ENCODE results near the gene DVL2. TPM values are rescaled to one million over a fixed set of nuclear protein-coding genes. Genes with fewer than 3 reads are reported as not detected.

The DVL2 gene
- total RNA-seq, 4 donors from 2014 or later: 53.2 to 78.1 (median 55.5) TPM

DNA sequence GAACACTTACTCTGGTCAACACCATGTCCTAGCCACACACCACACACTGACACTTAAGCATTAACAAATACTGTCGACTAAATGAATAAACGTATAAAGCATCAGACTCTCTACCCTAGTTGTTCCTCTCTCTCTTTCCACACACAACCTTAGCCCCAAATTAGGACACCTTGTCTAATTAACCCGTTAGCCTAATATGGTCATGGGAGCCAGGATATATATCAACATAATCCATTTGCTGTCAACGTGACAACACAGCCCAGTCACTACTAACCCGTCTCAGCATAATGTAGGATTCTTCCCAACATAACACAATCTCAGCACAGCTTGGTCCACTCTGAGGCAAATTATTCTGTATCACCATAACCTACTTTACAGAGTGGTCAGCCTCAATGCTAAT lies 2.2 kb downstream of the DVL2 start:
- peaks cover 63% of the 10 kb centered on the region for H3K4me1 ChIP-seq
- no peaks in the 10 kb centered on the region for H3K27me3 ChIP-seq
- no peaks in the 10 kb centered on the region for H3K9me3 ChIP-seq
- H3K36me3 ChIP-seq: peaks cover 23% of the 10 kb centered on the region
- TF ChIP-seq POLR2AphosphoS5 (IDR thresholded peaks at IDR 0.05): no peak
- TF ChIP-seq, protein P1, sequence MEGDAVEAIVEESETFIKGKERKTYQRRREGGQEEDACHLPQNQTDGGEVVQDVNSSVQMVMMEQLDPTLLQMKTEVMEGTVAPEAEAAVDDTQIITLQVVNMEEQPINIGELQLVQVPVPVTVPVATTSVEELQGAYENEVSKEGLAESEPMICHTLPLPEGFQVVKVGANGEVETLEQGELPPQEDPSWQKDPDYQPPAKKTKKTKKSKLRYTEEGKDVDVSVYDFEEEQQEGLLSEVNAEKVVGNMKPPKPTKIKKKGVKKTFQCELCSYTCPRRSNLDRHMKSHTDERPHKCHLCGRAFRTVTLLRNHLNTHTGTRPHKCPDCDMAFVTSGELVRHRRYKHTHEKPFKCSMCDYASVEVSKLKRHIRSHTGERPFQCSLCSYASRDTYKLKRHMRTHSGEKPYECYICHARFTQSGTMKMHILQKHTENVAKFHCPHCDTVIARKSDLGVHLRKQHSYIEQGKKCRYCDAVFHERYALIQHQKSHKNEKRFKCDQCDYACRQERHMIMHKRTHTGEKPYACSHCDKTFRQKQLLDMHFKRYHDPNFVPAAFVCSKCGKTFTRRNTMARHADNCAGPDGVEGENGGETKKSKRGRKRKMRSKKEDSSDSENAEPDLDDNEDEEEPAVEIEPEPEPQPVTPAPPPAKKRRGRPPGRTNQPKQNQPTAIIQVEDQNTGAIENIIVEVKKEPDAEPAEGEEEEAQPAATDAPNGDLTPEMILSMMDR (IDR thresholded peaks at IDR 0.05): no peak
- no peak for TF ChIP-seq POLR2A (IDR thresholded peaks at IDR 0.05)
- TF ChIP-seq EP300 (IDR thresholded peaks at IDR 0.05): no peak
- no peak overlapping the region for H3K27ac ChIP-seq
- DNase-seq (ENCODE audit: low spot score in 2 of 2): no peak
- WGBS: 79% methylated on average over 5 of the region's 5 CpGs
- H3K4me3 ChIP-seq: no peak overlapping the region

DNA sequence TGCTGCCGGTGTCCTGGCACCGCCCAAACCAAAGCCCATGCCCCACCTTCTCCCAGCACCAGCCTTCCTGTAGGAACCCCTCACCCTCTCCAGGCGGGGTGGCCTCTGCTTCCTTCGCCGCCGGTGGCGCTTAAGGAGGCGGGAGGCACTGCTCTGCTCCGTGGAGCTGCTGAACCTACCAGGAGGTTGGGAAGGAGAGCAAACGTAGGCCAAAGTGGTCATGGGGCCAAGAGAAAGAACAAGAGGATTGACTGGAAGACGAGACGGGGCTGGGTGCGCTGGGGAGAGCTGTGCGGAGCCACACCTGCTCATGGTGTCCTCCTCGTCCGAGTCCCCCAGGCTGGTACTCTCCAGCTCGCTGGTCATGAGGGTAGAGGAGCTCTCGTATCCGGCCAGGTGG lies 4.8 kb downstream of the DVL2 start:
- Histone ChIP-seq H3K27ac (no peak overlapping the region), H3K4me1 (peaks cover 38% of the 10 kb centered on the region), H3K36me3 (peaks cover 50% of the 10 kb centered on the region), H3K4me3 (no peak overlapping the region), H3K27me3 (no peaks in the 10 kb centered on the region), H3K9me3 (no peaks in the 10 kb centered on the region)
- 95% methylated on average over 19 of the region's 19 CpGs for WGBS
- TF ChIP-seq POLR2A (IDR thresholded peaks at IDR 0.05) (no peak), POLR2AphosphoS5 (IDR thresholded peaks at IDR 0.05) (no peak), EP300 (IDR thresholded peaks at IDR 0.05) (no peak)
- TF ChIP-seq, protein P1 (IDR thresholded peaks at IDR 0.05): no peak
- no peak for DNase-seq (ENCODE audit: low spot score in 2 of 2)

DNA sequence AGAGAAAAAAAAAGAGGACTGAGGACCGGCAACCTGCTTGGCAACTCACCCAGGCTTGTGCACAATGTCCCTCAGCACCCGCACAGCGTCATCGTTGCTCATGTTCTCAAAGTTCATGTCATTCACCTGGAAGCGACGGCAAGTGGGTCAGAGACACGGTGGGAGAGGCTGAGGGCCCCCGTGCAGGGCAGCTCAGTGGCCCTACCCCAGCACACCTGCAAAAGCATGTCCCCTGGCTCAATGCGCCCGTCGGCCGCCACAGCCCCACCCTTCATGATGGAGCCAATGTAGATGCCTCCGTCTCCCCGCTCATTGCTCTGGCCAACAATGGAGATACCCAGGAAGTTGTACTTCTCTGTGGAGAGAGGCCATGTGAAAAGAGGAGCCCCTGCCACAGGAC lies 5.4 kb downstream of the DVL2 start:
- peaks cover 55% of the 10 kb centered on the region for H3K36me3 ChIP-seq
- 86% methylated on average over 14 of the region's 14 CpGs for WGBS
- TF ChIP-seq POLR2A (IDR thresholded peaks at IDR 0.05): no peak
- TF ChIP-seq EP300 (IDR thresholded peaks at IDR 0.05): no peak
- no peak for TF ChIP-seq POLR2AphosphoS5 (IDR thresholded peaks at IDR 0.05)
- TF ChIP-seq, protein P1 (IDR thresholded peaks at IDR 0.05): no peak

DNA sequence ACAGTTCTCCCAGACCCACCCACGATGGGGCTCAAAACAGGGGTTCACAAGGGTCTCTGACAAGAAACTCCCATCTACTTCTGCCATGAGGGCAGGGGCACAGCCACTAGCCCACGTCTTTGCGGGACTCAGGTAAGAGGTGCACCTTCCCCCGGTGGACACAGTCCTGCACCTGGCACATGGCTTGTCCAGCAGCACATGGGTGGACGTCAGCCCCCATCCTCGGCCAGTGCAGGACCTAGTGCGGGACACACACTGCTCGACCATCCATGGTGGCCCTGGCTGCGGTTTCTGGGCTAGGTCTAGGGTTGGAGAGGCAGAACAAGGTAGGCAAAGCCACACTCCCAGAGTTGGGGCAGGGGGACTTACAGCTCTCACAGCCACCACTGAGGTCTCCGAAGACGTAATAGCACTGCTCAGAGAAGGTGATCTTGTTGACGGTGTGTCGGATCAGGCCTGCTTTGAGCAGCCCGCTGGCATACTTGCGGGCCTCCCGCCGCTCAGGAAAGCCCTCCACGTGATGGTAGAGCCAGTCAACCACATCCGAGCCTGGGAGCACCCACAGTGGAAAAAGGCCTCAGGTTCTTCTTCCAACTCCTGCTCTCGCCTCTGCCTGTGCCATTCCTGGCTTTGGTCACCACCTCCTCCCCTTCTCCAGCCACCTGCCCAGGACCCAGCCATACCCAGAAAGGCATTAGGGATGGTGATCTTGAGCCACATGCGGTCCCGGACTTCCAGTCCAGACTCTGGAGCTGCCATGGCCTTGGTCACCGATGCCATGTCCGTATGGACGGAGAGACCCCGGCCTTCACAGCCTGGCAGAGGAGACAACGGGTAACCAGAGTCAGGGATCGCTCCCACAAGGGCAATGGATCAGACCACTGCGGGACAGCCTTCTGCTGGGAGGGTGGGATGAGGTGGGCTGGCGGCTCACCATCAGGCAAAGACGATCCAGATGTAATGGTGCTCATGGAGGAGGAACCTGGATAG lies 7.3 kb downstream of the DVL2 start:
- Histone ChIP-seq H3K4me1 (peaks cover 26% of the 10 kb centered on the region), H3K27me3 (no peaks in the 10 kb centered on the region), H3K4me3 (no peak overlapping the region), H3K36me3 (peaks cover 74% of the 10 kb centered on the region), H3K27ac (peak overlapping the region; percentile 52), H3K9me3 (no peaks in the 10 kb centered on the region)
- no peak for DNase-seq (ENCODE audit: low spot score in 2 of 2)
- TF ChIP-seq POLR2AphosphoS5 (IDR thresholded peaks at IDR 0.05): no peak
- TF ChIP-seq EP300 (IDR thresholded peaks at IDR 0.05): no peak
- TF ChIP-seq, protein P1 (IDR thresholded peaks at IDR 0.05): no peak
- no peak for TF ChIP-seq POLR2A (IDR thresholded peaks at IDR 0.05)
- WGBS: 94% methylated on average over 26 of the region's 31 CpGs

More for the DNA sequence above, 5.4 kb downstream of the DVL2 start:
- no peak for DNase-seq (ENCODE audit: low spot score in 2 of 2)
- Histone ChIP-seq H3K4me3 (no peak overlapping the region), H3K4me1 (peaks cover 37% of the 10 kb centered on the region), H3K27ac (peak overlapping the region; percentile 39), H3K27me3 (no peaks in the 10 kb centered on the region), H3K9me3 (no peaks in the 10 kb centered on the region)

DNA sequence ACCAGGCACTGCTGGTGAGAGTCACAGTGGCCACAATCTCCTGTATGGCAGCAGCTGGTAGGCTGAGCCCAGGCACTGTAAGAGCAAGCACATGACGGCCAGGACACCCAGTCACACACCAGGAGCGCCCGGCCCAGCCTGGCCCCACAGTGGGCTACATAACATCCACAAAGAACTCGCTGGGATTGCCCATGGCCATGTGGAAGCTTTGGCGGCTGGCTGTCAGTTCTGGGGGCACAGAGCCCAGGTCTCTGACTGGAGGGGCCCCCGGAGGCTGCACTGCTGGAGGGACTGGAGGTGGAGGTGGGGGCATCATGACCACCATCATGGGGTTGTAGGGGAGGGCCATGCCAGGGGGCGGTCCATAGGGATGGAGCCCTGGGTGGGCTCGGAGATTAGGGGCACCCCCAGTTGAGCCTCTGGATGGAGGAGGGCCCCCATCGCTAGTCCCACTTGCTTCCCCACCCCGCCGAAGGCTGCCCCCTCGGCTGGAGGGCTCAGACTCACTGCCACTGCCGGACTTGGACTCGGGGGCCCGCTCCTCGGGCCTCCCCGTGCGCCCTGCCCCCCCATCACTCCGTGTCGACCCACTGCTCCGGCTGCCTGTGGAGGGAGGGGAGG lies 8.5 kb downstream of the DVL2 start:
- TF ChIP-seq POLR2AphosphoS5 (IDR thresholded peaks at IDR 0.05) (no peak), EP300 (IDR thresholded peaks at IDR 0.05) (no peak), POLR2A (IDR thresholded peaks at IDR 0.05) (no peak)
- TF ChIP-seq, protein P1 (IDR thresholded peaks at IDR 0.05): no peak
- Histone ChIP-seq H3K27ac (no peak overlapping the region), H3K36me3 (peaks cover 74% of the 10 kb centered on the region), H3K27me3 (no peaks in the 10 kb centered on the region), H3K4me1 (peaks cover 30% of the 10 kb centered on the region), H3K9me3 (no peaks in the 10 kb centered on the region), H3K4me3 (no peak overlapping the region)
- DNase-seq (ENCODE audit: low spot score in 2 of 2): no peak
- 79% methylated on average over 16 of the region's 21 CpGs for WGBS

Data from suprapubic skin (tissue), 4 donors.